H9 (cell line): Measurements from ENCODE around the gene GFPT2. TPM values are rescaled to one million over a fixed set of nuclear protein-coding genes. Genes with fewer than 3 reads are reported as not detected.

Source experiments
- DNase-seq: peaks from one replicate; pipeline ENCODE4 v3.0.0-alpha.2; 2017
- H2AFZ ChIP-seq: one replicate; pipeline ENCODE4 v1.6.1; 2013; ENCODE audit warnings: mild to moderate bottlenecking, low read length, control low read depth, moderate library complexity
- H2AK5ac ChIP-seq: 2 replicates; pipeline ENCODE4 v1.6.1; 2013; ENCODE audit warnings: low read length, control low read depth, mixed read lengths; ENCODE audit not compliant: insufficient read length
- H2BK120ac ChIP-seq: one replicate; pipeline ENCODE4 v1.6.1; 2013; ENCODE audit warnings: low read depth, mild to moderate bottlenecking, low read length, control low read depth, inconsistent platforms; ENCODE audit not compliant: poor library complexity, severe bottlenecking
- H2BK12ac ChIP-seq: 2 replicates; pipeline ENCODE4 v1.6.1; 2013; ENCODE audit warnings: low read length, control low read depth, mixed read lengths, low read depth; ENCODE audit not compliant: insufficient read length
- H2BK15ac ChIP-seq: 2 replicates; pipeline ENCODE4 v1.6.1; 2013; ENCODE audit warnings: low read depth, low read length, control low read depth
- H2BK20ac ChIP-seq: one replicate; pipeline ENCODE4 v1.6.1; 2013; ENCODE audit warnings: low read depth, mild to moderate bottlenecking, low read length, control low read depth, inconsistent platforms; ENCODE audit not compliant: poor library complexity, severe bottlenecking
- H2BK5ac ChIP-seq: 2 replicates; pipeline ENCODE4 v1.6.1; 2013; ENCODE audit warnings: low read length, control low read depth, mixed read lengths; ENCODE audit not compliant: insufficient read length
- H3K14ac ChIP-seq: 2 replicates; pipeline ENCODE4 v1.6.1; 2013; ENCODE audit warnings: low read length, control low read depth; ENCODE audit not compliant: insufficient read depth
- H3K18ac ChIP-seq: 2 replicates; pipeline ENCODE4 v1.6.1; 2013; ENCODE audit warnings: low read depth, mild to moderate bottlenecking, mixed read lengths, low read length, control low read depth; ENCODE audit not compliant: insufficient read length
- H3K23ac ChIP-seq: 2 replicates; pipeline ENCODE4 v1.6.1; 2013; ENCODE audit warnings: low read length, control low read depth, mixed read lengths, low read depth; ENCODE audit not compliant: insufficient read length
- H3K23me2 ChIP-seq: 2 replicates; pipeline ENCODE4 v1.6.1; 2013; ENCODE audit warnings: low read depth, mild to moderate bottlenecking, mixed read lengths, low read length, control low read depth; ENCODE audit not compliant: insufficient read length, poor library complexity, severe bottlenecking
- H3K27ac ChIP-seq: 2 replicates; pipeline ENCODE4 v1.5.1; 2013; ENCODE audit warnings: low read length, control low read depth, mixed read lengths, low read depth; ENCODE audit not compliant: insufficient read length
- H3K27me3 ChIP-seq: 2 replicates; pipeline ENCODE4 v1.6.1; 2013; ENCODE audit warnings: low read length, control low read depth, inconsistent platforms; ENCODE audit not compliant: insufficient read depth
- H3K4ac ChIP-seq: 2 replicates; pipeline ENCODE4 v1.6.1; 2013; ENCODE audit warnings: low read depth, mild to moderate bottlenecking, control low read depth, inconsistent platforms, low read length, moderate library complexity
- H3K4me1 ChIP-seq: 2 replicates; pipeline ENCODE4 v1.6.1; 2013; ENCODE audit warnings: low read length, control low read depth, inconsistent platforms; ENCODE audit not compliant: insufficient read depth
- H3K4me2 ChIP-seq: 2 replicates; pipeline ENCODE4 v1.6.1; 2013; ENCODE audit warnings: low read length, control low read depth, mixed read lengths; ENCODE audit not compliant: insufficient read length, insufficient read depth
- H3K56ac ChIP-seq: 2 replicates; pipeline ENCODE4 v1.6.1; 2013; ENCODE audit warnings: low read depth, mild to moderate bottlenecking, mixed read lengths, low read length, control low read depth; ENCODE audit not compliant: insufficient read length
- H3K79me1 ChIP-seq: 2 replicates; pipeline ENCODE4 v1.6.1; 2013; ENCODE audit warnings: low read depth, mild to moderate bottlenecking, moderate library complexity, low read length, control low read depth, inconsistent platforms; ENCODE audit not compliant: insufficient read depth, poor library complexity, severe bottlenecking
- H3K79me2 ChIP-seq: 2 replicates; pipeline ENCODE4 v1.6.1; 2013; ENCODE audit warnings: low read length, control low read depth, inconsistent platforms; ENCODE audit not compliant: insufficient read depth
- H3K9ac ChIP-seq: 2 replicates; pipeline ENCODE4 v1.6.1; 2013; ENCODE audit warnings: low read length, control low read depth, mixed read lengths; ENCODE audit not compliant: insufficient read length; ENCODE audit errors: extremely low read depth
- H3K9me3 ChIP-seq: one replicate; pipeline ENCODE4 v1.6.1; 2013; ENCODE audit warnings: low read depth, low read length, inconsistent platforms; ENCODE audit not compliant: control insufficient read depth
- H3T11ph ChIP-seq: one replicate; pipeline ENCODE4 v1.6.1; 2013; ENCODE audit warnings: mild to moderate bottlenecking, low read length, control low read depth, inconsistent platforms
- H4K20me1 ChIP-seq: one replicate; pipeline ENCODE4 v1.6.1; 2013; ENCODE audit not compliant: control insufficient read depth, insufficient read length, insufficient read depth
- H4K5ac ChIP-seq: 2 replicates; pipeline ENCODE4 v1.6.1; 2013; ENCODE audit warnings: low read depth, mild to moderate bottlenecking, mixed read lengths, low read length, control low read depth; ENCODE audit not compliant: insufficient read length
- H4K8ac ChIP-seq: replicated peaks from 2 replicates; pipeline ENCODE4 v1.6.1; 2013; ENCODE audit warnings: low read length, control low read depth, mixed read lengths, low read depth; ENCODE audit not compliant: insufficient read length
- H4K91ac ChIP-seq: 2 replicates; pipeline ENCODE4 v1.6.1; 2013; ENCODE audit warnings: low read depth, mild to moderate bottlenecking, moderate library complexity, mixed read lengths, low read length, control low read depth; ENCODE audit not compliant: insufficient read length
- H3K27ac Mint-ChIP-seq, 3 experiments: 2 replicates in 2 of 3; 3 replicates in 1 of 3; pipeline ENCODE4 v1.8.0; 2020 to 2021; ENCODE audit warnings: mixed read lengths in 3 of 3, mild to moderate bottlenecking in 1 of 3, moderate library complexity in 1 of 3
- H3K27me3 Mint-ChIP-seq: 2 replicates; pipeline ENCODE4 v1.8.0; 2021; ENCODE audit warnings: low read depth, mild to moderate bottlenecking, moderate library complexity, mixed read lengths
- H3K36me3 Mint-ChIP-seq, 3 experiments: 2 replicates in 2 of 3; 3 replicates in 1 of 3; pipeline ENCODE4 v1.8.0; 2020 to 2021; ENCODE audit warnings: low read depth in 3 of 3, mixed read lengths in 3 of 3; ENCODE audit not compliant: insufficient read depth in 1 of 3
- H3K4me1 Mint-ChIP-seq, 2 experiments: 2 replicates each; pipeline ENCODE4 v1.8.0; 2020; ENCODE audit warnings: mixed read lengths in 2 of 2
- H3K4me3 Mint-ChIP-seq, 2 experiments: 2 replicates in 1 of 2; 3 replicates in 1 of 2; pipeline ENCODE4 v1.8.0; 2020 to 2021; ENCODE audit warnings: mild to moderate bottlenecking in 2 of 2, mixed read lengths in 2 of 2, moderate library complexity in 1 of 2
- H3K9me3 Mint-ChIP-seq, 2 experiments: 2 replicates in 1 of 2; 3 replicates in 1 of 2; pipeline ENCODE4 v1.8.0; 2020; ENCODE audit warnings: mild to moderate bottlenecking in 2 of 2, mixed read lengths in 2 of 2, moderate library complexity in 1 of 2
- WGBS: extraction: QIAGEN DNeasy Blood & Tissue Kit; methylation state at CpG from one replicate; pipeline ENCODE4 v1.1.7; 2013; ENCODE audit warnings: missing lambda C conversion rate, low lambda C conversion rate, mixed read lengths; ENCODE audit not compliant: insufficient read length; ENCODE audit errors: extremely low coverage; 5-methylcytosine and 5-hydroxymethylcytosine counted together
- total RNA-seq: library from RNA; stranded (reverse); gene quantifications from 2 replicates; pipeline ENCODE4 v1.2.1, GENCODE V29; 2021
- TF ChIP-seq, protein P1 (sequence below): fragments of 200-600 bp; sonication (generic); conservative IDR thresholded peaks from 3 replicates; pipeline ENCODE4 v1.8.0; 2021; ENCODE audit warnings: antibody characterized with exemption, mild to moderate bottlenecking

Gene GFPT2
- total RNA-seq, 1 experiment from 2014 or later: 89.8 TPM

DNA sequence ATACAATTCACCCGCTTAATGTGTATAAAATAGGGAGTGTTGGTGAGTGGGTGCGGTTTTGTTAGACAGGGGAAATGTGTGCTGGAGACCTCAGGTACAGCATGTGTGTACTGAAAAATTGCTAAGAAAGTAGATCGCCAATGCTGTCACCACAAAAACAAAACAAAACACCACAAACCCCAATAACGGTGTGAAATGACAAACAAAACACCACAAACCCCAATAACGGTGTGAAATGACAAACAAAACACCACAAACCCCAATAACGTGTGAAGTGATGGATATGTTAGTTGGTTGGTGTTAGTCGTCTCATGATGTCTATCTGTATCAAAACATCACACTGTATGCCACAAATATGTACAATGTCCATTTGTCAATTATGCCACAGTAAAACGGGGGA lies 14.2 kb upstream of the GFPT2 start:
- Histone ChIP-seq H2BK5ac (no peak overlapping the region), H3K27ac (no peak overlapping the region), H3K56ac (no peak overlapping the region), H2BK12ac (no peak overlapping the region), H4K5ac (no peak overlapping the region), H3K79me2 (no peaks in the 10 kb centered on the region), H3K9ac (no peak overlapping the region), H3K4me2 (no peak overlapping the region), H4K20me1 (no peaks in the 10 kb centered on the region), H3T11ph (no peak overlapping the region), H3K4me1 (no peaks in the 10 kb centered on the region), H3K27me3 (no peaks in the 10 kb centered on the region), H3K18ac (no peak overlapping the region), H3K14ac (no peak overlapping the region), H4K91ac (no peak overlapping the region), H3K23me2 (no peaks in the 10 kb centered on the region), H2AK5ac (no peak overlapping the region), H3K23ac (no peak overlapping the region), H4K8ac (no peak overlapping the region), H2AFZ (no peak overlapping the region), H2BK15ac (no peak overlapping the region), H2BK120ac (no peak overlapping the region), H3K9me3 (no peaks in the 10 kb centered on the region), H2BK20ac (no peak overlapping the region), H3K79me1 (no peaks in the 10 kb centered on the region), H3K4ac (no peak overlapping the region)
- no CpG with 5 or more reads among the region's 8 CpGs for WGBS
- H3K27ac Mint-ChIP-seq: no peak overlapping the region
- no peaks in the 10 kb centered on the region for H3K36me3 Mint-ChIP-seq
- H3K4me3 Mint-ChIP-seq: no peak overlapping the region
- DNase-seq: no peak
- no peaks in the 10 kb centered on the region for H3K9me3 Mint-ChIP-seq
- TF ChIP-seq, protein P1, sequence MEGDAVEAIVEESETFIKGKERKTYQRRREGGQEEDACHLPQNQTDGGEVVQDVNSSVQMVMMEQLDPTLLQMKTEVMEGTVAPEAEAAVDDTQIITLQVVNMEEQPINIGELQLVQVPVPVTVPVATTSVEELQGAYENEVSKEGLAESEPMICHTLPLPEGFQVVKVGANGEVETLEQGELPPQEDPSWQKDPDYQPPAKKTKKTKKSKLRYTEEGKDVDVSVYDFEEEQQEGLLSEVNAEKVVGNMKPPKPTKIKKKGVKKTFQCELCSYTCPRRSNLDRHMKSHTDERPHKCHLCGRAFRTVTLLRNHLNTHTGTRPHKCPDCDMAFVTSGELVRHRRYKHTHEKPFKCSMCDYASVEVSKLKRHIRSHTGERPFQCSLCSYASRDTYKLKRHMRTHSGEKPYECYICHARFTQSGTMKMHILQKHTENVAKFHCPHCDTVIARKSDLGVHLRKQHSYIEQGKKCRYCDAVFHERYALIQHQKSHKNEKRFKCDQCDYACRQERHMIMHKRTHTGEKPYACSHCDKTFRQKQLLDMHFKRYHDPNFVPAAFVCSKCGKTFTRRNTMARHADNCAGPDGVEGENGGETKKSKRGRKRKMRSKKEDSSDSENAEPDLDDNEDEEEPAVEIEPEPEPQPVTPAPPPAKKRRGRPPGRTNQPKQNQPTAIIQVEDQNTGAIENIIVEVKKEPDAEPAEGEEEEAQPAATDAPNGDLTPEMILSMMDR: no peak
- no peaks in the 10 kb centered on the region for H3K27me3 Mint-ChIP-seq
- 0 out of 4 replicates have a peak, but pooled peaks cover 3 to 5% of the 10 kb centered on the region in 2 experiments for H3K4me1 Mint-ChIP-seq
